Measurements from ENCODE around the gene DENND2A. TPM values are rescaled to one million over a fixed set of nuclear protein-coding genes. Genes with fewer than 3 reads are reported as not detected.

Gene DENND2A
- polyA plus RNA-seq, 2 of the 4 experiments (the other 2 are of a cell fraction): 0.37 to 0.63 TPM

DNA sequence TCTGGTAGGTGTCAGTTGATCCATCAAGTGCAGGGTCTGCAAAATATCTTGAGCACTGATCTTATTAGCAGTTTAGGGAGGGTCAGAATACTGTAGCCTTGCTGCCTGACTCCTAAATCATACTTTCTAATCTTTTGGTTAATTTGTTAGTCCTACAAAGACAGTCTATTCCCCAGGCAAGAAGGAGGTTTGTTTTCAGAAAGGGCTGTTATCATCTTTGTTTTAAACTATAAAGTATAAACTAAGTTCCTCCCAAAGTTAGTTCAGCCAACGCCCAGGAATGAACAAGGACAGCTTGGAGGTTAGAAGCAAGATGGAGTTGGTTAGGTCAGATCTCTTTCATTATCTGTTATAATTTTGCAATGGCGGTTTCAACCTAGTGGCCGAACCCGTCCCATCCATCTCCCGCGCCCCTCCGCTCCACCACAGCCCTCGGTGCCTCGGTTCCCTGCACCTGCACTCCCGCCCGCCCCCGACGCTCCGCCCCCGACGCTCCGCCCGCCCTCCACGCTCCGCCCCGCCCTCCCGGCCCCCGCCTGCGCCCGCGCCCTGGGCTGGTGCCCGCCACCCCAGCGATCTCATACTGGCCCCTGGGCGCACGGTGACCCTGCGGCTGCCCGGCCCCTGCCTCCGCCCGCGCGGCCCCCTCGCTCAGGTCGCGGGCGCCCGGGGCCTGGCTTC is 31.9 kb upstream of the DENND2A start, which contains the start of gene ADCK2:
Gene ADCK2, plus strand, starts transcription at position 564 of the 681 bp plus-strand sequence. CDS start 386 bp downstream, outside the sequence.
- ATAC-seq (peak; percentile 80 to 89), FAIRE-seq (no peak), DNase-seq (ENCODE audit: low read depth in 1 of 2, low spot score in 1 of 2) (peak; percentile 24 to 86)
- CTCF ChIA-PET: interaction anchor here (1.0 to 1.1 kb wide), 3 partner anchors 19 to 156 kb away, joined by 3 to 4 read pairs (median 3); no protein-coding TSS in a partner anchor
- peak within 1 kb of the TSS; percentile 81 to 89 for H3K27ac ChIP-seq
- H3K4me1 ChIP-seq: peaks cover 15% of the 10 kb centered on the region; the same call in 1 of the 3 replicates
- H3K9me3 ChIP-seq: no peaks in the 10 kb centered on the region
- peak within 1 kb of the TSS; percentile 80 for H3K4me3 ChIP-seq
- peak within 1 kb of the TSS; percentile 85 for H3K4me2 ChIP-seq
- WGBS (ENCODE audit: missing lambda C conversion rate): 8% methylated on average over 9 of the region's 41 CpGs
- peak in 1 of 2 experiments; percentile 71; a peak in 1 of 5 replicates for TF ChIP-seq JUN (IDR thresholded peaks at IDR 0.05)
- no peak for TF ChIP-seq MYC (IDR thresholded peaks at IDR 0.05; ENCODE audit: borderline replicate concordance, low read length)
- TF ChIP-seq POLR2A (IDR thresholded peaks at IDR 0.05; ENCODE audit: low read length): peak; percentile 49
- TF ChIP-seq, protein P1, sequence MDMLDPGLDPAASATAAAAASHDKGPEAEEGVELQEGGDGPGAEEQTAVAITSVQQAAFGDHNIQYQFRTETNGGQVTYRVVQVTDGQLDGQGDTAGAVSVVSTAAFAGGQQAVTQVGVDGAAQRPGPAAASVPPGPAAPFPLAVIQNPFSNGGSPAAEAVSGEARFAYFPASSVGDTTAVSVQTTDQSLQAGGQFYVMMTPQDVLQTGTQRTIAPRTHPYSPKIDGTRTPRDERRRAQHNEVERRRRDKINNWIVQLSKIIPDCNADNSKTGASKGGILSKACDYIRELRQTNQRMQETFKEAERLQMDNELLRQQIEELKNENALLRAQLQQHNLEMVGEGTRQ (IDR thresholded peaks at IDR 0.05): no peak
- POLR2A ChIA-PET: no interaction called here

DNA sequence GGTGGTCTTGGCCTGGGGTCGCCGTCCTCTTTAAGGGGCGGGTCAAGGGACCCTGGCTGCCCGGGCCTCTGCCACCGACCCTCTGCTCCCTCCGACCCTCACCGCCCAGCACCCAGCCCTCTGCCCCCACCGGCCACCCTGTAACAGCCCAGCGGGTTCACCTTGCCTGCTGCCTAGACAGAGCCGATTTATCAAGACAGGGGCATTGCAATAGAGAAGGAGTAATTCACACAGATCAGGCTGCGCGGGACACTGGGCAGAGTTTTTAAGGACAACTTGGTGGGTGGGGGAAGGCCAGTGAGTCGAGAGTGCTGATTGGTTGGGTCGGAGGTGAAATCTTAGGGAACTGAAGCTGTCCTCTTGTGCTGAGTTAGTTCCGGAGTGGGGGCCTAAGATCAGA is 31.4 kb upstream of the DENND2A start:
- TF ChIP-seq ESRRA (IDR thresholded peaks at IDR 0.05; ENCODE audit: borderline replicate concordance, low read length) (no peak), MAZ (IDR thresholded peaks at IDR 0.05; ENCODE audit: borderline replicate concordance, low read depth, low read length) (no peak), HOXB13 (CRISPR knock-in tag; IDR thresholded peaks at IDR 0.05; ENCODE audit: low read depth) (no peak), JUNB (IDR thresholded peaks at IDR 0.05) (no peak), NPAS2 (CRISPR knock-in tag; IDR thresholded peaks at IDR 0.05; ENCODE audit: borderline replicate concordance) (no peak), TP53 (CRISPR knock-in tag; IDR thresholded peaks at IDR 0.05) (no peak), CBX2 (IDR thresholded peaks at IDR 0.05; ENCODE audit: borderline replicate concordance, low read depth) (no peak), CHD2 (IDR thresholded peaks at IDR 0.05; ENCODE audit: low read length, partially characterized antibody) (no peak), EHMT2 (IDR thresholded peaks at IDR 0.05; ENCODE audit: low read depth) (no peak), ZNF302 (CRISPR knock-in tag; IDR thresholded peaks at IDR 0.05) (no peak), HOXB5 (CRISPR knock-in tag; IDR thresholded peaks at IDR 0.05) (no peak), EHF (CRISPR knock-in tag; IDR thresholded peaks at IDR 0.05) (no peak), FOSB (CRISPR knock-in tag; IDR thresholded peaks at IDR 0.05) (no peak)
- TF ChIP-seq, protein P1 (IDR thresholded peaks at IDR 0.05): no peak
- TF ChIP-seq, protein P2, sequence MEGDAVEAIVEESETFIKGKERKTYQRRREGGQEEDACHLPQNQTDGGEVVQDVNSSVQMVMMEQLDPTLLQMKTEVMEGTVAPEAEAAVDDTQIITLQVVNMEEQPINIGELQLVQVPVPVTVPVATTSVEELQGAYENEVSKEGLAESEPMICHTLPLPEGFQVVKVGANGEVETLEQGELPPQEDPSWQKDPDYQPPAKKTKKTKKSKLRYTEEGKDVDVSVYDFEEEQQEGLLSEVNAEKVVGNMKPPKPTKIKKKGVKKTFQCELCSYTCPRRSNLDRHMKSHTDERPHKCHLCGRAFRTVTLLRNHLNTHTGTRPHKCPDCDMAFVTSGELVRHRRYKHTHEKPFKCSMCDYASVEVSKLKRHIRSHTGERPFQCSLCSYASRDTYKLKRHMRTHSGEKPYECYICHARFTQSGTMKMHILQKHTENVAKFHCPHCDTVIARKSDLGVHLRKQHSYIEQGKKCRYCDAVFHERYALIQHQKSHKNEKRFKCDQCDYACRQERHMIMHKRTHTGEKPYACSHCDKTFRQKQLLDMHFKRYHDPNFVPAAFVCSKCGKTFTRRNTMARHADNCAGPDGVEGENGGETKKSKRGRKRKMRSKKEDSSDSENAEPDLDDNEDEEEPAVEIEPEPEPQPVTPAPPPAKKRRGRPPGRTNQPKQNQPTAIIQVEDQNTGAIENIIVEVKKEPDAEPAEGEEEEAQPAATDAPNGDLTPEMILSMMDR (IDR thresholded peaks at IDR 0.05): no peak
- TF ChIP-seq, protein P3, sequence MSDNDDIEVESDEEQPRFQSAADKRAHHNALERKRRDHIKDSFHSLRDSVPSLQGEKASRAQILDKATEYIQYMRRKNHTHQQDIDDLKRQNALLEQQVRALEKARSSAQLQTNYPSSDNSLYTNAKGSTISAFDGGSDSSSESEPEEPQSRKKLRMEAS (IDR thresholded peaks at IDR 0.05): no peak
- TF ChIP-seq, protein P4, sequence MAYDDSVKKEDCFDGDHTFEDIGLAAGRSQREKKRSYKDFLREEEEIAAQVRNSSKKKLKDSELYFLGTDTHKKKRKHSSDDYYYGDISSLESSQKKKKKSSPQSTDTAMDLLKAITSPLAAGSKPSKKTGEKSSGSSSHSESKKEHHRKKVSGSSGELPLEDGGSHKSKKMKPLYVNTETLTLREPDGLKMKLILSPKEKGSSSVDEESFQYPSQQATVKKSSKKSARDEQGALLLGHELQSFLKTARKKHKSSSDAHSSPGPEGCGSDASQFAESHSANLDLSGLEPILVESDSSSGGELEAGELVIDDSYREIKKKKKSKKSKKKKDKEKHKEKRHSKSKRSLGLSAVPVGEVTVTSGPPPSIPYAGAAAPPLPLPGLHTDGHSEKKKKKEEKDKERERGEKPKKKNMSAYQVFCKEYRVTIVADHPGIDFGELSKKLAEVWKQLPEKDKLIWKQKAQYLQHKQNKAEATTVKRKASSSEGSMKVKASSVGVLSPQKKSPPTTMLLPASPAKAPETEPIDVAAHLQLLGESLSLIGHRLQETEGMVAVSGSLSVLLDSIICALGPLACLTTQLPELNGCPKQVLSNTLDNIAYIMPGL (CRISPR knock-in tag; IDR thresholded peaks at IDR 0.05; ENCODE audit: borderline replicate concordance): no peak
- TF ChIP-seq, protein P5, sequence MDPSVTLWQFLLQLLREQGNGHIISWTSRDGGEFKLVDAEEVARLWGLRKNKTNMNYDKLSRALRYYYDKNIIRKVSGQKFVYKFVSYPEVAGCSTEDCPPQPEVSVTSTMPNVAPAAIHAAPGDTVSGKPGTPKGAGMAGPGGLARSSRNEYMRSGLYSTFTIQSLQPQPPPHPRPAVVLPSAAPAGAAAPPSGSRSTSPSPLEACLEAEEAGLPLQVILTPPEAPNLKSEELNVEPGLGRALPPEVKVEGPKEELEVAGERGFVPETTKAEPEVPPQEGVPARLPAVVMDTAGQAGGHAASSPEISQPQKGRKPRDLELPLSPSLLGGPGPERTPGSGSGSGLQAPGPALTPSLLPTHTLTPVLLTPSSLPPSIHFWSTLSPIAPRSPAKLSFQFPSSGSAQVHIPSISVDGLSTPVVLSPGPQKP (IDR thresholded peaks at IDR 0.05; ENCODE audit: low read depth, low read length): no peak
- no peak for ATAC-seq
- peak overlapping the region; percentile 85 for H3K4me2 ChIP-seq
- no peak for FAIRE-seq
- no peak overlapping the region for H3K27ac ChIP-seq
- H3K4me1 ChIP-seq: peaks cover 15% of the 10 kb centered on the region; the same call in 1 of the 3 replicates
- CTCF ChIA-PET: interaction anchor here (1.1 kb wide), 1 partner anchor 155 kb away, joined by 4 read pairs; no protein-coding TSS in a partner anchor
- DNase-seq (ENCODE audit: low read depth in 1 of 2, low spot score in 1 of 2): no peak
- H3K9me3 ChIP-seq: no peaks in the 10 kb centered on the region
- POLR2A ChIA-PET: no interaction called here
- 78% methylated on average over 15 of the region's 15 CpGs for WGBS (ENCODE audit: missing lambda C conversion rate)
- no peak overlapping the region for H3K4me3 ChIP-seq

All from A549 (cell line).